Measurements from ENCODE around the gene IL3.

GRCh38 chr5:132013711-132014110, 46.7 kb upstream of the IL3 start:
- TF ChIP-seq POLR2AphosphoS5 (IDR thresholded peaks at IDR 0.05; ENCODE audit: low read depth, low read length) (no peak), POLR2A (IDR thresholded peaks at IDR 0.05; ENCODE audit: low read depth, low read length) (no peak), TAF1 (IDR thresholded peaks at IDR 0.05; ENCODE audit: low read depth, low read length) (no peak), PAX5 (IDR thresholded peaks at IDR 0.05; ENCODE audit: insufficient read depth, low read length, severe bottlenecking) (no peak)

Measured in GM12891 (cell line).